H9 (cell line): ENCODE measurements around the gene DDA1. TPM values are rescaled to one million over a fixed set of nuclear protein-coding genes. Genes with fewer than 3 reads are reported as not detected.

Source experiments
- DNase-seq: peaks from one replicate; pipeline ENCODE4 v3.0.0-alpha.2; 2017
- H2AFZ ChIP-seq: one replicate; pipeline ENCODE4 v1.6.1; 2013; ENCODE audit warnings: mild to moderate bottlenecking, low read length, control low read depth, moderate library complexity
- H2AK5ac ChIP-seq: 2 replicates; pipeline ENCODE4 v1.6.1; 2013; ENCODE audit warnings: low read length, control low read depth, mixed read lengths; ENCODE audit not compliant: insufficient read length
- H2BK120ac ChIP-seq: one replicate; pipeline ENCODE4 v1.6.1; 2013; ENCODE audit warnings: low read depth, mild to moderate bottlenecking, low read length, control low read depth, inconsistent platforms; ENCODE audit not compliant: poor library complexity, severe bottlenecking
- H2BK12ac ChIP-seq: 2 replicates; pipeline ENCODE4 v1.6.1; 2013; ENCODE audit warnings: low read length, control low read depth, mixed read lengths, low read depth; ENCODE audit not compliant: insufficient read length
- H2BK15ac ChIP-seq: 2 replicates; pipeline ENCODE4 v1.6.1; 2013; ENCODE audit warnings: low read depth, low read length, control low read depth
- H2BK20ac ChIP-seq: one replicate; pipeline ENCODE4 v1.6.1; 2013; ENCODE audit warnings: low read depth, mild to moderate bottlenecking, low read length, control low read depth, inconsistent platforms; ENCODE audit not compliant: poor library complexity, severe bottlenecking
- H2BK5ac ChIP-seq: 2 replicates; pipeline ENCODE4 v1.6.1; 2013; ENCODE audit warnings: low read length, control low read depth, mixed read lengths; ENCODE audit not compliant: insufficient read length
- H3K14ac ChIP-seq: 2 replicates; pipeline ENCODE4 v1.6.1; 2013; ENCODE audit warnings: low read length, control low read depth; ENCODE audit not compliant: insufficient read depth
- H3K18ac ChIP-seq: 2 replicates; pipeline ENCODE4 v1.6.1; 2013; ENCODE audit warnings: low read depth, mild to moderate bottlenecking, mixed read lengths, low read length, control low read depth; ENCODE audit not compliant: insufficient read length
- H3K23ac ChIP-seq: 2 replicates; pipeline ENCODE4 v1.6.1; 2013; ENCODE audit warnings: low read length, control low read depth, mixed read lengths, low read depth; ENCODE audit not compliant: insufficient read length
- H3K23me2 ChIP-seq: 2 replicates; pipeline ENCODE4 v1.6.1; 2013; ENCODE audit warnings: low read depth, mild to moderate bottlenecking, mixed read lengths, low read length, control low read depth; ENCODE audit not compliant: insufficient read length, poor library complexity, severe bottlenecking
- H3K27ac ChIP-seq: 2 replicates; pipeline ENCODE4 v1.5.1; 2013; ENCODE audit warnings: low read length, control low read depth, mixed read lengths, low read depth; ENCODE audit not compliant: insufficient read length
- H3K27me3 ChIP-seq: 2 replicates; pipeline ENCODE4 v1.6.1; 2013; ENCODE audit warnings: low read length, control low read depth, inconsistent platforms; ENCODE audit not compliant: insufficient read depth
- H3K4ac ChIP-seq: 2 replicates; pipeline ENCODE4 v1.6.1; 2013; ENCODE audit warnings: low read depth, mild to moderate bottlenecking, control low read depth, inconsistent platforms, low read length, moderate library complexity
- H3K4me1 ChIP-seq: 2 replicates; pipeline ENCODE4 v1.6.1; 2013; ENCODE audit warnings: low read length, control low read depth, inconsistent platforms; ENCODE audit not compliant: insufficient read depth
- H3K4me2 ChIP-seq: 2 replicates; pipeline ENCODE4 v1.6.1; 2013; ENCODE audit warnings: low read length, control low read depth, mixed read lengths; ENCODE audit not compliant: insufficient read length, insufficient read depth
- H3K56ac ChIP-seq: 2 replicates; pipeline ENCODE4 v1.6.1; 2013; ENCODE audit warnings: low read depth, mild to moderate bottlenecking, mixed read lengths, low read length, control low read depth; ENCODE audit not compliant: insufficient read length
- H3K79me1 ChIP-seq: 2 replicates; pipeline ENCODE4 v1.6.1; 2013; ENCODE audit warnings: low read depth, mild to moderate bottlenecking, moderate library complexity, low read length, control low read depth, inconsistent platforms; ENCODE audit not compliant: insufficient read depth, poor library complexity, severe bottlenecking
- H3K79me2 ChIP-seq: 2 replicates; pipeline ENCODE4 v1.6.1; 2013; ENCODE audit warnings: low read length, control low read depth, inconsistent platforms; ENCODE audit not compliant: insufficient read depth
- H3K9ac ChIP-seq: 2 replicates; pipeline ENCODE4 v1.6.1; 2013; ENCODE audit warnings: low read length, control low read depth, mixed read lengths; ENCODE audit not compliant: insufficient read length; ENCODE audit errors: extremely low read depth
- H3K9me3 ChIP-seq: one replicate; pipeline ENCODE4 v1.6.1; 2013; ENCODE audit warnings: low read depth, low read length, inconsistent platforms; ENCODE audit not compliant: control insufficient read depth
- H3T11ph ChIP-seq: one replicate; pipeline ENCODE4 v1.6.1; 2013; ENCODE audit warnings: mild to moderate bottlenecking, low read length, control low read depth, inconsistent platforms
- H4K20me1 ChIP-seq: one replicate; pipeline ENCODE4 v1.6.1; 2013; ENCODE audit not compliant: control insufficient read depth, insufficient read length, insufficient read depth
- H4K5ac ChIP-seq: 2 replicates; pipeline ENCODE4 v1.6.1; 2013; ENCODE audit warnings: low read depth, mild to moderate bottlenecking, mixed read lengths, low read length, control low read depth; ENCODE audit not compliant: insufficient read length
- H4K8ac ChIP-seq: replicated peaks from 2 replicates; pipeline ENCODE4 v1.6.1; 2013; ENCODE audit warnings: low read length, control low read depth, mixed read lengths, low read depth; ENCODE audit not compliant: insufficient read length
- H4K91ac ChIP-seq: 2 replicates; pipeline ENCODE4 v1.6.1; 2013; ENCODE audit warnings: low read depth, mild to moderate bottlenecking, moderate library complexity, mixed read lengths, low read length, control low read depth; ENCODE audit not compliant: insufficient read length
- H3K27ac Mint-ChIP-seq, 3 experiments: 2 replicates in 2 of 3; 3 replicates in 1 of 3; pipeline ENCODE4 v1.8.0; 2020 to 2021; ENCODE audit warnings: mixed read lengths in 3 of 3, mild to moderate bottlenecking in 1 of 3, moderate library complexity in 1 of 3
- H3K27me3 Mint-ChIP-seq: 2 replicates; pipeline ENCODE4 v1.8.0; 2021; ENCODE audit warnings: low read depth, mild to moderate bottlenecking, moderate library complexity, mixed read lengths
- H3K36me3 Mint-ChIP-seq, 3 experiments: 2 replicates in 2 of 3; 3 replicates in 1 of 3; pipeline ENCODE4 v1.8.0; 2020 to 2021; ENCODE audit warnings: low read depth in 3 of 3, mixed read lengths in 3 of 3; ENCODE audit not compliant: insufficient read depth in 1 of 3
- H3K4me1 Mint-ChIP-seq, 2 experiments: 2 replicates each; pipeline ENCODE4 v1.8.0; 2020; ENCODE audit warnings: mixed read lengths in 2 of 2
- H3K4me3 Mint-ChIP-seq, 2 experiments: 2 replicates in 1 of 2; 3 replicates in 1 of 2; pipeline ENCODE4 v1.8.0; 2020 to 2021; ENCODE audit warnings: mild to moderate bottlenecking in 2 of 2, mixed read lengths in 2 of 2, moderate library complexity in 1 of 2
- H3K9me3 Mint-ChIP-seq, 2 experiments: 2 replicates in 1 of 2; 3 replicates in 1 of 2; pipeline ENCODE4 v1.8.0; 2020; ENCODE audit warnings: mild to moderate bottlenecking in 2 of 2, mixed read lengths in 2 of 2, moderate library complexity in 1 of 2
- CTCF ChIP-seq: fragments of 200-600 bp; sonication (generic); conservative IDR thresholded peaks from 3 replicates; pipeline ENCODE4 v1.8.0; 2021; ENCODE audit warnings: antibody characterized with exemption, mild to moderate bottlenecking
- WGBS: extraction: QIAGEN DNeasy Blood & Tissue Kit; methylation state at CpG from one replicate; pipeline ENCODE4 v1.1.7; 2013; ENCODE audit warnings: missing lambda C conversion rate, low lambda C conversion rate, mixed read lengths; ENCODE audit not compliant: insufficient read length; ENCODE audit errors: extremely low coverage; 5-methylcytosine and 5-hydroxymethylcytosine counted together
- total RNA-seq: library from RNA; stranded (reverse); gene quantifications from 2 replicates; pipeline ENCODE4 v1.2.1, GENCODE V29; 2021

The DDA1 gene
- total RNA-seq, 1 experiment from 2014 or later = 45.7 TPM

- Histone ChIP-seq H3K27ac (no peak overlapping the region), H2AFZ (no peak overlapping the region)
- peaks cover 10 to 28% (median 23%) of the 10 kb centered on the region in 3 experiments; a peak in 5 of 7 replicates for H3K36me3 Mint-ChIP-seq
These were observed 29.2 kb downstream of the DDA1 start for GRCh38 chr19:17338433-17339078.

More at GRCh38 chr19:17338433-17339078, 29.2 kb downstream of the DDA1 start:
- H3K79me1 ChIP-seq = no peaks in the 10 kb centered on the region
- no peaks in the 10 kb centered on the region for H3K79me2 ChIP-seq
- no CpG with 5 or more reads among the region's 30 CpGs for WGBS
- H4K5ac ChIP-seq = no peak overlapping the region
- H3K23ac ChIP-seq = no peak overlapping the region
- H3K56ac ChIP-seq = no peak overlapping the region
- Mint-ChIP-seq H3K4me3 (peak overlapping the region; percentile 97 to 98), H3K4me1 (peaks cover 18 to 42% of the 10 kb centered on the region in 2 experiments), H3K27me3 (no peaks in the 10 kb centered on the region), H3K27ac (no peak overlapping the region), H3K9me3 (no peaks in the 10 kb centered on the region)
- H3K18ac ChIP-seq = no peak overlapping the region
- TF ChIP-seq CTCF = no peak
- peak overlapping the region; percentile 68 for H3K9ac ChIP-seq
- H3K14ac ChIP-seq = no peak overlapping the region
- no peaks in the 10 kb centered on the region for H3K9me3 ChIP-seq
- no peak overlapping the region for H3T11ph ChIP-seq
- H2BK20ac ChIP-seq = no peak overlapping the region
- no peaks in the 10 kb centered on the region for H3K27me3 ChIP-seq
- H2BK15ac ChIP-seq = no peak overlapping the region
- no peak overlapping the region for H3K4ac ChIP-seq
- no peak for DNase-seq
- no peaks in the 10 kb centered on the region for H4K20me1 ChIP-seq
- H3K23me2 ChIP-seq = peaks cover 25% of the 10 kb centered on the region
- no peak overlapping the region for H2AK5ac ChIP-seq
- H2BK120ac ChIP-seq = no peak overlapping the region
- H2BK5ac ChIP-seq = no peak overlapping the region
- H4K91ac ChIP-seq = no peak overlapping the region
- peaks cover 2% of the 10 kb centered on the region; the same call in 1 of the 2 replicates for H3K4me1 ChIP-seq
- H3K4me2 ChIP-seq = peak overlapping the region; percentile 86
- no peak overlapping the region for H2BK12ac ChIP-seq
- no peak overlapping the region for H4K8ac ChIP-seq
